Renal cortical epithelial cell (primary cell): ENCODE measurements around the gene MAP4K4. TPM values are rescaled to one million over a fixed set of nuclear protein-coding genes. Genes with fewer than 3 reads are reported as not detected.

Experiments used
- DNase-seq: peaks from one replicate; pipeline ENCODE4 v3.0.0-alpha.2; 2011; ENCODE audit warnings: low read depth
- total RNA-seq: library from RNA; depleted of rRNA; stranded (reverse); fragments of >200 nt; gene quantifications from 2 replicates; pipeline ENCODE4 v1.2.3, GENCODE V29; 2014

MAP4K4 gene
- total RNA-seq, 1 donor from 2014 or later, result 120 TPM

DNA sequence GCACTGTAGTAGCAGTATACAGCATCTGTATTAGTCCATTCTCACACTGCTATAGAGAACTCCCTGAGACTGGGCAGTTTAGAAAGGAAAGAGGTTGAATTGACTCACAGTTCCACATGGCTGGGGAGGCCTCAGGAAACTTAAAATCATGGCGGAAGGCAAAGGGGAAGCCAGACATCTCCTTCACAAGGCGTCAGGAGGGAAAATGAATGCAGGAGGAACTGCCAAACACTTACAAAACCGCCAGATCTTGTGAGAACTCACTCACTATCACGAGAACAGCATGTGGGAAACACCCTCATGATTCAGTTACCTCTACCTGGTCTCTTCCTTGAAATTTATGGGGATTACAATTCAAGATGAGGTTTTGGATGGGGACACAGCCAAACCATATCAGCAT, 25.4 kb downstream of the MAP4K4 start:
- DNase-seq, result no peak

DNA sequence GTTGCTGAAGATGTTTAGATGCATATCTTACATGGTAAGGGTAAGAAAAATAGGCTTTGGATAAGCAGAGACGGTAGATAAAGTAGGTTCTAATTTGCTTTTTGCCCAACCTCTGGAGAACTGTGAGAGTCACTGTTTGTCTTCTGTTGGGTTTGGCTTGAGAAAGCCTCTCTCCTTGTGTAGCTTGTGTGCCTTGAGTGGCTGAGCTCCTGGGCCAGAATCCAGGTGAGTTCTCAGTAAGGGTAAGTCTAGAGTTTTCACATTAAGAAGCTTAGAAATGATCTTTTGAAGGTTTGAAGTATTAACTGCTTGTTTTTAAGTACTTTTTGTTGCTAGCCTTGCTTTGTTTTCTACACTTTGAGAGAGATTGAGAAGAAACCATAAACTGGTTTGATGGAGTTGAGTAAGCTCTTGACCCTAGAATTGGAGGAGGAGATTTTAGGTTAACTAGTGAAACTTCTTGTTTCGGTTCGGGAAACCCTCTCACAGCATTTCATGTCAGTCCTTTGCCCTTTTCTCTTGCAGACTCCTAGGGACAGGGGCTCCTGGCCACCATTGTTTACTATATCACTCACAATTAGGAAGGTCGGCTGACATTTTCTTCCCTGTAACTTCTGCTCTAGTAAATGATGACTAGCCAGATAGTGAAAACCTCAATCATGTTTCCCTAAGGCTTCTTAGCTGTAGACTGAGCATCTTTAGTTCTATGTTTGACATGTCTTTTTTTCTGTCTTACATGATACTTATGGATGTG, 26.0 kb downstream of the MAP4K4 start:
- DNase-seq, result no peak

GRCh38 chr2:101724125-101724474, 26.6 kb downstream of the MAP4K4 start:
- DNase-seq, result no peak

GRCh38 chr2:101725038-101725437, 27.5 kb downstream of the MAP4K4 start:
- DNase-seq, result no peak

- no peak for DNase-seq
These were observed 28.1 kb downstream of the MAP4K4 start for GRCh38 chr2:101725515-101726192.

DNA sequence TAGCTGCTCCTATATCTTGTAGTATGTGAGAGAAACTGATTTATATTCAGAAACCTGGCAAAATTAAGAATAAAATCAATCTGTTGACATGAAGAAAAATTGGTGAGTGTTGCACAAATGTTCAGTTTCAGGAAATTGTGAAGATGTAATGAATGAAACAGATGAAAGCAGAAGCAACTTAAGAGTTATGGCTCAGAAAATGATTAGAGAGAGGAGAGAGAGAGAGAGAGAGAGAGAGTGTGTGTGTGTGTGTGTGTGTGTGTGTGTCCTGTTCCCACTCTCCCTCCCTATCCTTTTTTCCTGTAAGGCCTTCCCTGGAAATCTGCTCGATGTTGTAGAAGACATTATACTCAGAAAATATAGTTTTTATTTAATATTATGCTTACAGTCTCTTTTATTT, 31.4 kb downstream of the MAP4K4 start:
- DNase-seq, result no peak

GRCh38 chr2:101729521-101730190, 32.1 kb downstream of the MAP4K4 start:
- DNase-seq, result no peak

DNA sequence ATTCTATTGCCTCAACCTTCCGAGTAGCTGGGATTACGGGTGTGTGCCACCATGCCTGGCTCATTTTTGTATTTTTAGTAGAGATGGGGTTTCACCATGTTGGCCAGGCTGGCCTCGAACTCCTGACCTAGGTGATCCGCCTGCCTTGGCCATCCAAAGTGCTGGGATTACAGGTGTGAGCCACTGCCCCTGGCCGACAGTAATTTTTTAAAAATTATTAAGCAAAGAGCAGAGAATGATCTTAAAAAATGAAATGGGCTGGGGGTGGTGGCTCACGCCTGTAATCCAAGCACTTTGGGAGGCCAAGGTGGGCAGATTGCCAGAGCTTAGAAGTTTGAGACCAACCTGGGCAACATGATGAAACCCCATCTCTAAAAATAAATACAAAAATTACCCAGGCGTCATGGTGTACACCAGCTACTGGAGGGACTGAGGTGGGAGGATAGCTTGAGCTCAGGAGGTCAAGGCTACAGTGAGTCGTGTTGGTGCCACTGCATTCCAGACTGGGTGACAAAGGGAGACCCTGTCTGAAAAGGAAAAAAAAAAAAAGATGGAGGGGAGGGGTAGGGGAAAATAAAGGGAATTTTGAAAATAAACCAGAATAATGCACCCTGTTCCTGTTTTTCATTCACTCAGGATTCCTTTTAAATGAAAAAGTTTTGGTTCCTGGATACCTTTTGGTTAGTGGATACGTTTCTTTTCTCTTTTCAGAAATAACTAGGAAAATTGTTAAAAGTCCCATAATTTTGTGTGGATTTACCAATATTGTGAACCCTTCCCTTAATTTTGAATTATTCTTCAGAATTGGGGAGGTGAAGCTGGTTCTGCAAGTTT, 33.9 kb downstream of the MAP4K4 start:
- DNase-seq, result no peak

GRCh38 chr2:101732199-101732598, 34.7 kb downstream of the MAP4K4 start:
- DNase-seq, result no peak

DNA sequence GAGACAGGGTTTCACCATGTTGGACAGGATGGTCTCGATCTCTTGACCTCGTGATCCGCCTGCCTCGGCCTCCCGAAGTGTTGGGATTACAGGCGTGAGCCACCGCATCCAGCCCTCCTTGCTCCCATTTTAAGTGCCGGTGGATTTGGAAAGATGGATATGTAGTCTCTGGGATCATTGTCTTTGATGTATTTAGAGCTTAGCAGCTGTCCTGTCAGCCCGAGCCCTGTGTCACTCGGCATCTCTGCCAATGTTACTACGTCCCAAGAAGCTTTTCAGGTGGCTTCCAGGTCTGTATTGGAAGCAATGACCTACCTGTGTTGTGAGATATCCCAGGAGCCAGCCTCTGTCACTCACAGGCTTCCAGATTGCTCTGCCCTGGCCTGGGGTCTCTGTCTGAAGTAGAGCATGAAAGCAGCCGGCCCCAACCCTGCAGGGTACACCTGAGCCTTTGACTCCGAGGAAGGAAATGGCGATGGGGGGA, 35.3 kb downstream of the MAP4K4 start:
- DNase-seq, result no peak

DNA sequence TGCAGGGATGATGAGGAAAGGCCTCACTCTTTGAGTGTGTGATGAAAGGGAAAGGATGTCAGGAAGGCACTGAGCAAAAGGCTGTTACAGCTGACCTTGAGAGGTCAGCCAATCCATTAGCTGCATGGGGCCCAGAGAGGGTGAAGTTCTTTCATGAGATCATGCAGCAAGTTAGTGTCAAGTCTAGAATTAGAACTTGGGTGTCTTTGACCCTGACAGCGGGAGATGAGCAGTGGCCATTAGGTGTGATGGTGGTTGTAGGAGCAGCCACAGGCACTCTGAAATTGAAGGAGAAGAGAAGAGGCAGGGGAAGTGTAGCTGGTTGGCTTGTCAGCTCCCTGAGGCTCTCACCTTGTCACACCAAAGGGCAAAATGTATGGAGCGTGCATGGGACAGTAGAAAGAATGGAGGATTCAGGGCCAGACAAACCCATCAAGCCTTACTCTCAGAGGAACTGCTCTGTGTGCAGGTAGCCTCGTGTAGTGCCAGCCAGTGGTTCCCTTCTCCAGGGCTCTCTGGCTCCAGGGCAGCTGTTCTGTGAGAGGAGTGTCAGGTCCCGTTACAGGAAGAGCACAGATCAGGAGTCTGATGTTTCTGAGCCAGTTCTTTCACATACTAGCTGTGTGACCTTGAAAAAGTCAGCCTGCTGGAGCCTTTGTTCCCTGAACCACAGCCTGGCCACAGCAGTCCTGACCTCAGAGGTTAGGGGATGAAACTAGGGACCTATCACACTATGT, 35.9 kb downstream of the MAP4K4 start:
- DNase-seq, result no peak

- DNase-seq, result no peak
These were observed 37.1 kb downstream of the MAP4K4 start for GRCh38 chr2:101734505-101735165.

DNA sequence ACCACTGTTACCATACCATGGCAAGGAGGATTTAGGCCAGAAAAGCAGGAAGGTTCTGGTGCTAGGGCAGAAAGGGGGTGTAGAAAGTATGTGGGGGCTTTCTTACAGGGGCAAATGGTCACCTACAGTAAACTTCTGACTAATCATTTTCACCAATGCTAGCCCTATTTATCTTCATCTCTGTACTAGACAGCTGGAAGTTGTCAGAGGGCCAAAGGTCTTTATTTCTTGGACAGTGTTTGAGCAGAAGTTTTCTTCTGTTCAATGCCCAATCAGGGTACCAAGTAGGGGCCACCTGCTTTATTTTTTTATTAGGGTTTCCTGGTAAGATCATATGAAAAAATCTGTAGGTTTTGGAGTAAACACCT, 37.6 kb downstream of the MAP4K4 start:
- no peak for DNase-seq

DNA sequence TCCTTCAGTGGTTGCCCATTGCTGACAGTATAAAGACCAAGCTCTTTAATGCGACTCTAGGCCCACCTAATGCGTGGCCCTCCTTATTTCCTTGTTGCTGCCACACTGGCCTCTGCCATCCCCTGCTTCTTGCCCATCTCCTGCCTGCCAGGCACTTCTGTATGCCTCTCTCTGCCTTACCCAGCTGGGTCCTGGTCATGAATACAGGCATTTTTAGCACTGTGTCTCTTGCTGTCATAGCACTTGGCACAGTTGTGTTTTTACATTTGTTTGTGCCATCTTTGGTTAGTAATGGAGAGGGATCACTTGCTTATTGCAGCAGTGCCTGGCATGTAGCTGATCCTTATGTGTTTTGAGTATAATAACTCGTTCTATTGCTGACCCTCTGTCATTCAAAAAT, 38.7 kb downstream of the MAP4K4 start:
- no peak for DNase-seq

DNA sequence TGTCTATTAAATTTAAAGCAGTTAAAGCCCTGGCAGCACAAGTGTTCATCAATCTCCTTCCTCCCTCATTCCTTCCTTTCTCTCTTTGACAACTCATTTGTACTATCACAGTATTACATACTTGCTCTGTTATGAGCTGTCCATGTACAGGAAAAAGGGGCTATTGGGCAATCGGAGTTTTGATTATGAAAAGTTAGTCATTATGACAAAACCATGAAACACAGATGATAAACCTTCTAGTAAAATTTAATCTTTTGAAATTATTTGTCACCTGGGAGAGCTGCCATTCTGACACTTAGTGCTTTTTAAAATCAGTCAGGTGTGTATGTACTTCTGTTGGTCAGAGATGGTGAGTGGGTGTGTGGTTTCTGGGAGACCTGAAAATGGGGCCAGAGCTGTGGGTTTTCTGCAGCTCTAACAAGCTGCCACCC, 39.4 kb downstream of the MAP4K4 start:
- DNase-seq, result peak; percentile 66

GRCh38 chr2:101737478-101738255, 40.2 kb downstream of the MAP4K4 start:
- DNase-seq, result peak; percentile 93

DNA sequence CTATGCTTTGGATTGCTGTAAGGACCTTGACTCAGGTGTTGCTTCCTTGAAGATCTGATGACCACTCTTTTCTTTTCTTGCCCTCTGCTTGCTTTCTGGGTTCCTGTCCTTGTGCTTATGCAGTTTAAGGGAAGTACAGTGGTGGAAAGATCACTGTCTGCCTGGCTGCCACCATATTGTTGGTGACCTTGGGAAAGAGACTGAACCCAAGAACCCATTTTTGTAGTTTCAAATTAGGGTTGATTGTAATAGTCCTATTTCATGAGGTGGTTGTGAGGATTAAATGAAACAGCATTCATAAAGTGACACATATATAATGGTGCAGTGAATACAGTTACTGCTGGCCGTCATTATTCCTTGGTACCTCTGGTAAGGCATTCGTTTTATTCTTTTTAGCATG, 41.1 kb downstream of the MAP4K4 start:
- no peak for DNase-seq

GRCh38 chr2:101740555-101740964, 43.1 kb downstream of the MAP4K4 start:
- no peak for DNase-seq

- DNase-seq, result no peak
These were observed 44.4 kb downstream of the MAP4K4 start for GRCh38 chr2:101741775-101742520.
